A549 (cell line): ENCODE measurements around the gene TENM3. TPM values are rescaled to one million over a fixed set of nuclear protein-coding genes. Genes with fewer than 3 reads are reported as not detected.

ENCODE experiments used
- ATAC-seq, 2 experiments: fragments of 200-7000 bp in 1 of 2; fragments of >200 bp in 1 of 2; cut with Nextera tagmentation in 1 of 2; cut with Tn5 transposase in 1 of 2; 3 replicates each; pipeline versions ENCODE4 v1.8.0 to v1.9.1; 2018 to 2020; ENCODE audit warnings: mild to moderate bottlenecking in 1 of 2, moderate library complexity in 1 of 2
- CTCF ChIA-PET: fragments of 300-600 bp; sonication (Branson Sonifier 250); formaldehyde crosslinking; extraction: SDS; loops from one replicate; lab custom pipeline; 2021; ENCODE audit warnings: antibody characterized with exemption, inconsistent platforms; lab: Yijun Ruan, JAX
- POLR2A ChIA-PET: fragments of 350-600 bp; formaldehyde crosslinking; extraction: SDS; loops from one replicate; lab custom pipeline; 2021; ENCODE audit warnings: antibody characterized with exemption, inconsistent platforms; lab: Yijun Ruan, JAX
- DNase-seq, 2 experiments: peaks; one replicate each; pipeline versions ENCODE4 v3.0.0 to v3.0.0-alpha.2; 2011 to 2016; ENCODE audit warnings: low read depth in 1 of 2, low spot score in 1 of 2
- FAIRE-seq: peaks from 2 replicates; lab custom pipeline; 2011; peaks lifted over from hg19 to GRCh38; lab: Jason Lieb, UNC
- H3K27ac ChIP-seq, 2 experiments: fragments of >200 bp; sonication (Bioruptor Twin); formaldehyde crosslinking; 3 replicates each; pipeline ENCODE4 v1.5.1; 2016 to 2017
- H3K4me1 ChIP-seq: fragments of >200 bp; sonication (Bioruptor Twin); formaldehyde crosslinking; 3 replicates; pipeline ENCODE4 v1.6.1; 2016
- H3K4me2 ChIP-seq: fragments of >200 bp; sonication (Bioruptor Twin); formaldehyde crosslinking; 3 replicates; pipeline ENCODE4 v1.6.1; 2016
- H3K4me3 ChIP-seq: fragments of >200 bp; sonication (Bioruptor Twin); formaldehyde crosslinking; 3 replicates; pipeline ENCODE4 v1.5.1; 2016
- H3K9me3 ChIP-seq: fragments of >200 bp; sonication (Bioruptor Twin); formaldehyde crosslinking; 3 replicates; pipeline ENCODE4 v1.6.1; 2016
- BCL3 ChIP-seq: fragments of >200 bp; sonication (Bioruptor Twin); formaldehyde crosslinking; IDR thresholded peaks from 3 replicates; pipeline ENCODE4 v1.6.1; 2016
- CBX8 ChIP-seq: fragments of 200-600 bp; sonication (generic); IDR thresholded peaks from 2 replicates; pipeline ENCODE4 v1.6.1; 2016
- CHD2 ChIP-seq: fragments of 150-350 bp; IDR thresholded peaks from 2 replicates; pipeline ENCODE4 v1.6.1; 2014; ENCODE audit warnings: low read length; ENCODE audit not compliant: partially characterized antibody
- CHD4 ChIP-seq: fragments of 200-600 bp; sonication (generic); IDR thresholded peaks from 2 replicates; pipeline ENCODE4 v1.6.1; 2016; ENCODE audit warnings: antibody characterized with exemption, mild to moderate bottlenecking, borderline replicate concordance
- CTCF ChIP-seq: fragments of >200 bp; sonication (Bioruptor Twin); formaldehyde crosslinking; IDR thresholded peaks from 3 replicates; pipeline ENCODE4 v1.5.1; 2016
- E2F6 ChIP-seq: IDR thresholded peaks from 2 replicates; pipeline ENCODE4 v1.6.1; 2012; ENCODE audit warnings: low read depth, borderline replicate concordance
- HEYL ChIP-seq: fragments of 250-450 bp; sonication (Bioruptor Pico); IDR thresholded peaks from 2 replicates; pipeline ENCODE4 v1.8.0; 2021; ENCODE audit warnings: mild to moderate bottlenecking, moderate library complexity
- HOXA7 ChIP-seq: fragments of 250-450 bp; sonication (Bioruptor Pico); IDR thresholded peaks from 2 replicates; pipeline ENCODE4 v1.5.0; 2020; ENCODE audit warnings: mild to moderate bottlenecking, moderate library complexity
- HOXB13 ChIP-seq: fragments of 250-450 bp; sonication (Bioruptor Pico); IDR thresholded peaks from 2 replicates; pipeline ENCODE4 v1.5.0; 2020; ENCODE audit warnings: low read depth, mild to moderate bottlenecking, moderate library complexity
- JUN ChIP-seq, 2 experiments: fragments of >200 bp; sonication (Bioruptor Twin); formaldehyde crosslinking; IDR thresholded peaks; 2 replicates in 1 of 2; 3 replicates in 1 of 2; pipeline ENCODE4 v1.6.1; 2016 to 2017
- JUNB ChIP-seq: fragments of >200 bp; sonication (Bioruptor Twin); formaldehyde crosslinking; IDR thresholded peaks from 2 replicates; pipeline ENCODE4 v1.6.1; 2016
- KDM5A ChIP-seq: fragments of 200-600 bp; sonication (generic); IDR thresholded peaks from 2 replicates; pipeline ENCODE4 v1.6.1; 2016; ENCODE audit warnings: antibody characterized with exemption, mild to moderate bottlenecking
- MAFK ChIP-seq: fragments of 450-650 bp; IDR thresholded peaks from 2 replicates; pipeline ENCODE4 v1.6.1; 2014; ENCODE audit not compliant: partially characterized antibody
- MAZ ChIP-seq: fragments of 150-350 bp; IDR thresholded peaks from 2 replicates; pipeline ENCODE4 v1.6.1; 2014; ENCODE audit warnings: antibody characterized with exemption, low read depth, low read length, borderline replicate concordance
- PBX3 ChIP-seq: IDR thresholded peaks from 2 replicates; pipeline ENCODE4 v1.6.1; 2012
- POLR2A ChIP-seq: IDR thresholded peaks from 2 replicates; pipeline ENCODE4 v1.6.1; 2012; ENCODE audit warnings: mild to moderate bottlenecking, low read length
- RAD21 ChIP-seq, 2 experiments: fragments of >200 bp in 1 of 2; sonication (Bioruptor Twin) in 1 of 2; formaldehyde crosslinking in 1 of 2; IDR thresholded peaks in 1 of 2; conservative IDR thresholded peaks in 1 of 2; 2 replicates in 1 of 2; 3 replicates in 1 of 2; pipeline ENCODE4 v1.6.1; 2012 to 2018; ENCODE audit warnings: inconsistent platforms in 1 of 2
- RFX5 ChIP-seq: fragments of 450-650 bp; IDR thresholded peaks from 2 replicates; pipeline ENCODE4 v1.7.1; 2014; ENCODE audit warnings: antibody characterized with exemption, mild to moderate bottlenecking, moderate library complexity
- TFCP2L1 ChIP-seq: fragments of 250-450 bp; sonication (Bioruptor Pico); IDR thresholded peaks from 2 replicates; pipeline ENCODE4 v1.5.0; 2021; ENCODE audit warnings: mild to moderate bottlenecking
- USF2 ChIP-seq: fragments of 450-650 bp; IDR thresholded peaks from 2 replicates; pipeline ENCODE4 v1.6.1; 2014; ENCODE audit warnings: antibody characterized with exemption
- ZSCAN20 ChIP-seq: fragments of 250-450 bp; sonication (Bioruptor Pico); IDR thresholded peaks from 2 replicates; pipeline ENCODE4 v1.8.0; 2022; ENCODE audit warnings: mild to moderate bottlenecking, moderate library complexity
- WGBS: methylation state at CpG from one replicate; pipeline ENCODE4 v1.1.6; 2017; ENCODE audit errors: missing lambda C conversion rate; 5-methylcytosine and 5-hydroxymethylcytosine counted together
- polyA plus RNA-seq, 4 experiments: library from polyadenylated mRNA; depleted of rRNA in 3 of 4; stranded (reverse); fragments of >200 nt; fragmentation: RNase III in 1 of 4; extraction: RNeasy Plus Mini Kit Qiagen cat#74134 plus additional on column Dnase treatment in 1 of 4; gene quantifications; 2 replicates in 3 of 4; 3 replicates in 1 of 4; pipeline ENCODE4 v1.2.3, GENCODE V29; 2011 to 2017

TENM3 gene
- polyA plus RNA-seq, 2 of the 4 experiments (the other 2 are of a cell fraction), result 2.4 to 7.3 TPM

GRCh38 chr4:182400790-182401189 is 157.6 kb downstream of the TENM3 start:
- H3K9me3 ChIP-seq, result no peaks in the 10 kb centered on the region
- no peak for TF ChIP-seq HOXB13
- TF ChIP-seq POLR2A, result no peak
- TF ChIP-seq CBX8, result no peak
- TF ChIP-seq RFX5, result no peak
- TF ChIP-seq PBX3, result no peak
- no peak for TF ChIP-seq MAFK
- TF ChIP-seq HEYL, result no peak
- TF ChIP-seq TFCP2L1 (CRISPR knock-in tag), result no peak
- TF ChIP-seq, all 56 proteins: peak for 0
- no peak overlapping the region for H3K4me3 ChIP-seq
- ChIA-PET CTCF (no interaction called here), POLR2A (no interaction called here)
- DNase-seq, result no peak
- ATAC-seq, result no peak
- no peaks in the 10 kb centered on the region for H3K4me1 ChIP-seq
- no peak overlapping the region for H3K4me2 ChIP-seq
- no peak for FAIRE-seq
- 23% methylated on average over 7 of the region's 7 CpGs for WGBS
- no peak overlapping the region for H3K27ac ChIP-seq

GRCh38 chr4:182404376-182404775 is 161.2 kb downstream of the TENM3 start:
- H3K9me3 ChIP-seq, result no peaks in the 10 kb centered on the region
- ChIA-PET POLR2A (no interaction called here), CTCF (no interaction called here)
- H3K4me2 ChIP-seq, result no peak overlapping the region
- no peak overlapping the region for H3K4me3 ChIP-seq
- no peak for ATAC-seq
- no peak for TF ChIP-seq CBX8
- TF ChIP-seq CHD4, result no peak
- no peak for TF ChIP-seq MAZ
- TF ChIP-seq MAFK, result no peak
- no peak for TF ChIP-seq KDM5A
- no peak for TF ChIP-seq CTCF
- TF ChIP-seq RAD21 (conservative IDR thresholded peaks at IDR 0.05 in 1 of 2, IDR thresholded peaks at IDR 0.05 in 1 of 2), result no peak
- TF ChIP-seq JUN (IDR thresholded peaks at IDR 0.05), result no peak
- TF ChIP-seq JUNB, result no peak
- no peak for TF ChIP-seq HOXA7
- no peak for TF ChIP-seq E2F6
- TF ChIP-seq CHD2, result no peak
- no peak for TF ChIP-seq RFX5
- TF ChIP-seq BCL3, result no peak
- TF ChIP-seq USF2, result no peak
- no peak for TF ChIP-seq ZSCAN20 (CRISPR knock-in tag)
- no peak for TF ChIP-seq HOXB13
- TF ChIP-seq, all 56 proteins: peak for 0
- no peak for DNase-seq
- Histone ChIP-seq H3K27ac (no peak overlapping the region), H3K4me1 (no peaks in the 10 kb centered on the region)
- no peak for FAIRE-seq
- WGBS, result 57% methylated on average over 7 of the region's 7 CpGs
